A549 (cell line): ENCODE results near the gene GIMAP8. TPM values are rescaled to one million over a fixed set of nuclear protein-coding genes. Genes with fewer than 3 reads are reported as not detected.

Experiments used
- ATAC-seq, 2 experiments: fragments of 200-7000 bp in 1 of 2; fragments of >200 bp in 1 of 2; cut with Nextera tagmentation in 1 of 2; cut with Tn5 transposase in 1 of 2; 3 replicates each; pipeline versions ENCODE4 v1.8.0 to v1.9.1; 2018 to 2020; ENCODE audit warnings: mild to moderate bottlenecking in 1 of 2, moderate library complexity in 1 of 2
- CTCF ChIA-PET: fragments of 300-600 bp; sonication (Branson Sonifier 250); formaldehyde crosslinking; extraction: SDS; loops from one replicate; lab custom pipeline; 2021; ENCODE audit warnings: antibody characterized with exemption, inconsistent platforms; lab: Yijun Ruan, JAX
- POLR2A ChIA-PET: fragments of 350-600 bp; formaldehyde crosslinking; extraction: SDS; loops from one replicate; lab custom pipeline; 2021; ENCODE audit warnings: antibody characterized with exemption, inconsistent platforms; lab: Yijun Ruan, JAX
- DNase-seq, 2 experiments: peaks; one replicate each; pipeline versions ENCODE4 v3.0.0 to v3.0.0-alpha.2; 2011 to 2016; ENCODE audit warnings: low read depth in 1 of 2, low spot score in 1 of 2
- FAIRE-seq: peaks from 2 replicates; lab custom pipeline; 2011; peaks lifted over from hg19 to GRCh38; lab: Jason Lieb, UNC
- H3K27ac ChIP-seq, 2 experiments: fragments of >200 bp; sonication (Bioruptor Twin); formaldehyde crosslinking; 3 replicates each; pipeline ENCODE4 v1.5.1; 2016 to 2017
- H3K4me1 ChIP-seq: fragments of >200 bp; sonication (Bioruptor Twin); formaldehyde crosslinking; 3 replicates; pipeline ENCODE4 v1.6.1; 2016
- H3K4me2 ChIP-seq: fragments of >200 bp; sonication (Bioruptor Twin); formaldehyde crosslinking; 3 replicates; pipeline ENCODE4 v1.6.1; 2016
- H3K4me3 ChIP-seq: fragments of >200 bp; sonication (Bioruptor Twin); formaldehyde crosslinking; 3 replicates; pipeline ENCODE4 v1.5.1; 2016
- H3K9me3 ChIP-seq: fragments of >200 bp; sonication (Bioruptor Twin); formaldehyde crosslinking; 3 replicates; pipeline ENCODE4 v1.6.1; 2016
- ATOH8 ChIP-seq: fragments of 250-450 bp; sonication (Bioruptor Pico); IDR thresholded peaks from 2 replicates; pipeline ENCODE4 v1.5.0; 2020; ENCODE audit warnings: low read depth, mild to moderate bottlenecking, moderate library complexity
- BHLHE40 ChIP-seq: IDR thresholded peaks from 2 replicates; pipeline ENCODE4 v1.6.1; 2012; ENCODE audit warnings: low read depth, low read length, inconsistent platforms
- CBX2 ChIP-seq: fragments of 200-600 bp; sonication (generic); IDR thresholded peaks from 2 replicates; pipeline ENCODE4 v1.6.1; 2016; ENCODE audit warnings: low read depth, mild to moderate bottlenecking, borderline replicate concordance
- CBX8 ChIP-seq: fragments of 200-600 bp; sonication (generic); IDR thresholded peaks from 2 replicates; pipeline ENCODE4 v1.6.1; 2016
- CEBPB ChIP-seq, 2 experiments: fragments of >200 bp in 1 of 2; sonication (Bioruptor Twin) in 1 of 2; formaldehyde crosslinking in 1 of 2; IDR thresholded peaks; 2 replicates each; pipeline ENCODE4 v1.6.1; 2012 to 2016
- CHD2 ChIP-seq: fragments of 150-350 bp; IDR thresholded peaks from 2 replicates; pipeline ENCODE4 v1.6.1; 2014; ENCODE audit warnings: low read length; ENCODE audit not compliant: partially characterized antibody
- CHD4 ChIP-seq: fragments of 200-600 bp; sonication (generic); IDR thresholded peaks from 2 replicates; pipeline ENCODE4 v1.6.1; 2016; ENCODE audit warnings: antibody characterized with exemption, mild to moderate bottlenecking, borderline replicate concordance
- CTCF ChIP-seq: fragments of >200 bp; sonication (Bioruptor Twin); formaldehyde crosslinking; IDR thresholded peaks from 3 replicates; pipeline ENCODE4 v1.5.1; 2016
- FOSL2 ChIP-seq, 2 experiments: fragments of 450-650 bp in 1 of 2; fragments of >200 bp in 1 of 2; sonication (Bioruptor Twin) in 1 of 2; formaldehyde crosslinking; IDR thresholded peaks; 2 replicates each; pipeline versions ENCODE4 v1.5.0 to v1.6.1; 2016 to 2020; ENCODE audit warnings: mild to moderate bottlenecking in 1 of 2, moderate library complexity in 1 of 2
- JUN ChIP-seq, 2 experiments: fragments of >200 bp; sonication (Bioruptor Twin); formaldehyde crosslinking; IDR thresholded peaks; 2 replicates in 1 of 2; 3 replicates in 1 of 2; pipeline ENCODE4 v1.6.1; 2016 to 2017
- KDM5A ChIP-seq: fragments of 200-600 bp; sonication (generic); IDR thresholded peaks from 2 replicates; pipeline ENCODE4 v1.6.1; 2016; ENCODE audit warnings: antibody characterized with exemption, mild to moderate bottlenecking
- NFE2L2 ChIP-seq: fragments of 150-350 bp; conservative IDR thresholded peaks from 2 replicates; pipeline ENCODE4 v1.6.1; 2014; ENCODE audit warnings: low read length
- NPAS2 ChIP-seq: fragments of 250-450 bp; sonication (Bioruptor Pico); IDR thresholded peaks from 2 replicates; pipeline ENCODE4 v1.8.0; 2022; ENCODE audit warnings: mild to moderate bottlenecking, moderate library complexity, borderline replicate concordance
- NR3C1 ChIP-seq: fragments of >200 bp; sonication (Bioruptor Twin); formaldehyde crosslinking; IDR thresholded peaks from 3 replicates; pipeline ENCODE4 v1.6.1; 2017
- PHF8 ChIP-seq: fragments of 200-600 bp; sonication (generic); IDR thresholded peaks from 2 replicates; pipeline ENCODE4 v1.6.1; 2016; ENCODE audit warnings: low read depth, mild to moderate bottlenecking, antibody characterized with exemption, moderate library complexity, borderline replicate concordance
- POLR2AphosphoS2 ChIP-seq: conservative IDR thresholded peaks from 2 replicates; pipeline ENCODE4 v1.6.1; 2012; ENCODE audit warnings: low read length, improper control_type of control experiment, inconsistent platforms
- RARB ChIP-seq: fragments of 250-450 bp; sonication (Bioruptor Pico); IDR thresholded peaks from 2 replicates; pipeline ENCODE4 v1.8.0; 2021; ENCODE audit warnings: mild to moderate bottlenecking, moderate library complexity
- RFX5 ChIP-seq: fragments of 450-650 bp; IDR thresholded peaks from 2 replicates; pipeline ENCODE4 v1.7.1; 2014; ENCODE audit warnings: antibody characterized with exemption, mild to moderate bottlenecking, moderate library complexity
- SMC3 ChIP-seq: fragments of >200 bp; sonication (Bioruptor Twin); formaldehyde crosslinking; IDR thresholded peaks from 3 replicates; pipeline ENCODE4 v1.6.1; 2018; ENCODE audit warnings: inconsistent platforms
- SREBF2 ChIP-seq: fragments of 450-650 bp; IDR thresholded peaks from 2 replicates; pipeline ENCODE4 v1.6.1; 2014; ENCODE audit warnings: mild to moderate bottlenecking, moderate library complexity
- USF2 ChIP-seq: fragments of 450-650 bp; IDR thresholded peaks from 2 replicates; pipeline ENCODE4 v1.6.1; 2014; ENCODE audit warnings: antibody characterized with exemption
- ZFP36 ChIP-seq: fragments of 450-650 bp; IDR thresholded peaks from 2 replicates; pipeline ENCODE4 v1.6.1; 2014; ENCODE audit warnings: borderline replicate concordance; ENCODE audit not compliant: partially characterized antibody
- ZNF302 ChIP-seq: fragments of 250-450 bp; sonication (Bioruptor Pico); IDR thresholded peaks from 2 replicates; pipeline ENCODE4 v1.9.0; 2021; ENCODE audit warnings: inconsistent platforms, mild to moderate bottlenecking, moderate library complexity
- ZSCAN20 ChIP-seq: fragments of 250-450 bp; sonication (Bioruptor Pico); IDR thresholded peaks from 2 replicates; pipeline ENCODE4 v1.8.0; 2022; ENCODE audit warnings: mild to moderate bottlenecking, moderate library complexity
- WGBS: methylation state at CpG from one replicate; pipeline ENCODE4 v1.1.6; 2017; ENCODE audit errors: missing lambda C conversion rate; 5-methylcytosine and 5-hydroxymethylcytosine counted together
- polyA plus RNA-seq, 4 experiments: library from polyadenylated mRNA; depleted of rRNA in 3 of 4; stranded (reverse); fragments of >200 nt; fragmentation: RNase III in 1 of 4; extraction: RNeasy Plus Mini Kit Qiagen cat#74134 plus additional on column Dnase treatment in 1 of 4; gene quantifications; 2 replicates in 3 of 4; 3 replicates in 1 of 4; pipeline ENCODE4 v1.2.3, GENCODE V29; 2011 to 2017
- TF ChIP-seq, protein P1 (sequence below): fragments of 200-600 bp; sonication (generic); IDR thresholded peaks from 2 replicates; pipeline ENCODE4 v1.6.1; 2016; ENCODE audit warnings: antibody characterized with exemption, mild to moderate bottlenecking, moderate library complexity

Gene GIMAP8
- polyA plus RNA-seq, 2 of the 4 experiments (the other 2 are of a cell fraction) = not detected

DNA sequence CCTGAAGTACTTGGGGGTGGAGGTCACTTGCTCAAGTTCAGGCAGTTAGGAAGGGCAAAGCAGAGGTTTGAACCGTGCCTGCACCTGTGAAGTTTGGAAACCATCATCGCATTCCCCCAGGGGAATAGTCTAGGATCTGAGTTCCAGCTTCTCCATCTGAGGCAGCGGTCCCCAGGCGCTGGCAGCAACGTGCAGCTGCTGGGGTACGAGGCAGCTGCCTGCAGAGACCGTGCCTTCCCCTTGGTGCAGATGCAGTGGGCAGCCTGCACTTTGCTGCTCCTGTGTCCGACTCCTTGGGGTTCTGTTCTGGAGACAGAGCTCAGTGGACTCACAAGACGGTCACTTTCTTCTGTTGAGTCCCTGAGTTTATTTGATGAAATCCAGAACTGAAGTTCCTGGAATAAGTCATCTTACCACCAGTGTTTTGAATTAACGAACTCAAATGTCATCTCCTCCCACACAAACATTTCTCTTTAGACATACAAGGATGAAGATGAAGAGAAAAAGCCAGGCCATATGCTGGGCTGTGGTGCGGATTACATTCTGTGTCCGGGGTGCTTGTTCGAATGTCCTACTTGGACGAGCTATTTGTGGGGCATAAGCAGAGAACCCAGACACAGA lies 19.9 kb upstream of the GIMAP8 start:
- Histone ChIP-seq H3K4me2 (no peak overlapping the region), H3K9me3 (no peaks in the 10 kb centered on the region), H3K4me1 (peaks cover 13% of the 10 kb centered on the region; the same call in 2 of the 3 replicates), H3K4me3 (no peak overlapping the region), H3K27ac (no peak overlapping the region)
- ATAC-seq (no peak), FAIRE-seq (no peak), DNase-seq (no peak)
- ChIA-PET CTCF (interaction anchor here (0.8 to 1.8 kb wide), 3 partner anchors 11 to 25 kb away, joined by 3 to 5 read pairs (median 4); a partner anchor contains a TSS), POLR2A (no interaction called here)
- 73% methylated on average over 12 of the region's 14 CpGs for WGBS
- no peak for TF ChIP-seq BHLHE40
- no peak for TF ChIP-seq USF2
- TF ChIP-seq JUN (IDR thresholded peaks at IDR 0.05) = no peak
- TF ChIP-seq NPAS2 (CRISPR knock-in tag) = no peak
- no peak for TF ChIP-seq KDM5A
- TF ChIP-seq ATOH8 (CRISPR knock-in tag) = no peak
- TF ChIP-seq NR3C1 = no peak
- TF ChIP-seq CBX8 = no peak
- no peak for TF ChIP-seq RFX5
- TF ChIP-seq POLR2AphosphoS2 = no peak
- TF ChIP-seq SMC3 = no peak
- no peak for TF ChIP-seq PHF8
- no peak for TF ChIP-seq ZFP36
- no peak for TF ChIP-seq CTCF

- H3K4me3 ChIP-seq = no peak overlapping the region
- ChIA-PET POLR2A (no interaction called here), CTCF (interaction anchor here (1.6 to 1.8 kb wide), 3 partner anchors 10 to 26 kb away, joined by 3 to 5 read pairs (median 5); a partner anchor contains a TSS)
- H3K4me2 ChIP-seq = no peak overlapping the region
- ATAC-seq = no peak
- 49% methylated on average over 7 of the region's 7 CpGs for WGBS
- TF ChIP-seq CBX2 (no peak), ATOH8 (CRISPR knock-in tag) (no peak), NFE2L2 (no peak), ZSCAN20 (CRISPR knock-in tag) (no peak), CEBPB (IDR thresholded peaks at IDR 0.05) (no peak), RARB (CRISPR knock-in tag) (no peak), CHD4 (no peak), SREBF2 (no peak), CHD2 (no peak), POLR2AphosphoS2 (no peak), CTCF (no peak), ZNF302 (CRISPR knock-in tag) (no peak), FOSL2 (IDR thresholded peaks at IDR 0.05) (no peak), FOSL2 (CRISPR knock-in tag; IDR thresholded peaks at IDR 0.05) (no peak)
- TF ChIP-seq, protein P1, sequence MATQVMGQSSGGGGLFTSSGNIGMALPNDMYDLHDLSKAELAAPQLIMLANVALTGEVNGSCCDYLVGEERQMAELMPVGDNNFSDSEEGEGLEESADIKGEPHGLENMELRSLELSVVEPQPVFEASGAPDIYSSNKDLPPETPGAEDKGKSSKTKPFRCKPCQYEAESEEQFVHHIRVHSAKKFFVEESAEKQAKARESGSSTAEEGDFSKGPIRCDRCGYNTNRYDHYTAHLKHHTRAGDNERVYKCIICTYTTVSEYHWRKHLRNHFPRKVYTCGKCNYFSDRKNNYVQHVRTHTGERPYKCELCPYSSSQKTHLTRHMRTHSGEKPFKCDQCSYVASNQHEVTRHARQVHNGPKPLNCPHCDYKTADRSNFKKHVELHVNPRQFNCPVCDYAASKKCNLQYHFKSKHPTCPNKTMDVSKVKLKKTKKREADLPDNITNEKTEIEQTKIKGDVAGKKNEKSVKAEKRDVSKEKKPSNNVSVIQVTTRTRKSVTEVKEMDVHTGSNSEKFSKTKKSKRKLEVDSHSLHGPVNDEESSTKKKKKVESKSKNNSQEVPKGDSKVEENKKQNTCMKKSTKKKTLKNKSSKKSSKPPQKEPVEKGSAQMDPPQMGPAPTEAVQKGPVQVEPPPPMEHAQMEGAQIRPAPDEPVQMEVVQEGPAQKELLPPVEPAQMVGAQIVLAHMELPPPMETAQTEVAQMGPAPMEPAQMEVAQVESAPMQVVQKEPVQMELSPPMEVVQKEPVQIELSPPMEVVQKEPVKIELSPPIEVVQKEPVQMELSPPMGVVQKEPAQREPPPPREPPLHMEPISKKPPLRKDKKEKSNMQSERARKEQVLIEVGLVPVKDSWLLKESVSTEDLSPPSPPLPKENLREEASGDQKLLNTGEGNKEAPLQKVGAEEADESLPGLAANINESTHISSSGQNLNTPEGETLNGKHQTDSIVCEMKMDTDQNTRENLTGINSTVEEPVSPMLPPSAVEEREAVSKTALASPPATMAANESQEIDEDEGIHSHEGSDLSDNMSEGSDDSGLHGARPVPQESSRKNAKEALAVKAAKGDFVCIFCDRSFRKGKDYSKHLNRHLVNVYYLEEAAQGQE = no peak
- FAIRE-seq = no peak
- H3K4me1 ChIP-seq = peaks cover 13% of the 10 kb centered on the region; the same call in 2 of the 3 replicates
- no peak for DNase-seq
- H3K9me3 ChIP-seq = no peaks in the 10 kb centered on the region
- H3K27ac ChIP-seq = no peak overlapping the region
Measured at GRCh38 chr7:150431839-150432658, 18.4 kb upstream of the GIMAP8 start.
